ENCODE data around the gene CLP1.
"Not testable (repeated sequence)": the region's sequence is repeated elsewhere in the genome, so short reads cannot be mapped to it uniquely, and the experiment has no call there.

Gene CLP1

GRCh38 chr11:57641011-57641807 is 16.4 kb upstream of the CLP1 start:
- peak; percentile 17 for DNase-seq

DNA sequence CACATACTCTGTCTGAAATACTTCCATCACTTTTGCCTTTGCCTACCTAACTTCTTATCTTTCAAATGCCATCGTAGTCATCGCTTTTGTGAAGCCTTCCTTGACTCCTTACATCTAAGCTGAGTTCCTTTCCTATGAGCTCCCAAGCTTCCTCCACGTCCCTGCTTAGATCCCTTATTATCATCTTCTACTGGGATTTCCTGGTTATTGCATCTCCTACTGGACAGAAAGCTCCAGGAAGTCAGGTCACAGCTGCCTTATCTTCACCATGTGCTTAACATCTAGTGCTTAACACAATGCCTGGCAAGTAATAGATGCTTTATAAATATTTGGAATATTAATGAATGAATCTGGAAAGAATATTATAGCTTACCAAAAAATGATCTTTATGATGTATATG is 13.8 kb upstream of the CLP1 start:
- DNase-seq: no peak

GRCh38 chr11:57644748-57645688 is 12.5 kb upstream of the CLP1 start:
- DNase-seq: peak; percentile 47

DNA sequence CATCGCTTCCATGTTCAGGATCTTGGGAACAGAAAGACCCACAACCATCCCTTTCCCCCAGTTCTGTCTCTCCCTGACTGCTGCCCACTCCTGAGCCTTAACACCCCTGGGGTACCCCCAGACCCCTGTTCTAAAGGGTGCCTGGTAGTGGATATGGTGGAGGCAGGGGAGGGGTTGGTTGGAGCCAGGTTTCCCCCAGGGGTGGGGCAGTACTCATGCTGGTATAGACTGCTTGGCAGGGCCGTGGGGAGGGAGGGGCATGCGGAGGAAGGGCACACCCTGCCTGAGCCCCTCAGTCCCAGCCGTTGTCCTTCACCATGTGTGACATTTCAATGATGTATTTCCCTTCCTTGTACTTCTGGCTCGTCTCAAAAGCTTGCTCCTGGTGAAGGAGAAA is 11.9 kb upstream of the CLP1 start:
- no peak for DNase-seq

DNA sequence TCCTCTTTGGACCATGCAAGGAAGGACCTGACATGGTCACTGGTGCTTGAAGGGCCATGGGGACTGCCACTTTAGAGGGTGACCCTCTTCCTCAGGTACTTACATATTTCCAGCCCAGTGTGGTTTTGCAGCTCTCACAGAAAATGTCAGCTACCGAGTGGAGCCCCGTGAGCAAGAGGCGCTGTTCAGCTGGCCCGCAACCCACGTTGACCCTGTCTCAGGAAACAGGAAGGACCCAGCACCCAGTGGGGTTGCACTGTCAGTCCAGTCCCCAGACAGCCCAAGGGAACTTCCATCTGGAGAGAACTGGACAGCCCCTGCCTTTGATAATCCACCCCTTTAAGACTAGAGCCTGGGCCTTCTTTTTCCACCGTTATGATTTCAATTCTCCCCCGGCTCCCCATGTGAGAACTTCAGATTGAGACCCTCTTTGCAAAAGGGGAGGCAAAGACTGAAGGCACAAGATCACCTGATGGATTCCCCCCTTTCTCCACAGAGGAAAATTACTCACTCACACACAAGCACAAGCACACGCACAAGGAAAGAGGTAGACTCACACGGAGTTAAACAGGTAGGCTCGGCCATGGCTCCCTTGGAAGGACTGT is 11.3 kb upstream of the CLP1 start:
- no peak for DNase-seq

- no peak for DNase-seq
These were observed 10.7 kb upstream of the CLP1 start for GRCh38 chr11:57646799-57647303.

- no peak for DNase-seq
These were observed 10.2 kb upstream of the CLP1 start for GRCh38 chr11:57647372-57647771.

DNA sequence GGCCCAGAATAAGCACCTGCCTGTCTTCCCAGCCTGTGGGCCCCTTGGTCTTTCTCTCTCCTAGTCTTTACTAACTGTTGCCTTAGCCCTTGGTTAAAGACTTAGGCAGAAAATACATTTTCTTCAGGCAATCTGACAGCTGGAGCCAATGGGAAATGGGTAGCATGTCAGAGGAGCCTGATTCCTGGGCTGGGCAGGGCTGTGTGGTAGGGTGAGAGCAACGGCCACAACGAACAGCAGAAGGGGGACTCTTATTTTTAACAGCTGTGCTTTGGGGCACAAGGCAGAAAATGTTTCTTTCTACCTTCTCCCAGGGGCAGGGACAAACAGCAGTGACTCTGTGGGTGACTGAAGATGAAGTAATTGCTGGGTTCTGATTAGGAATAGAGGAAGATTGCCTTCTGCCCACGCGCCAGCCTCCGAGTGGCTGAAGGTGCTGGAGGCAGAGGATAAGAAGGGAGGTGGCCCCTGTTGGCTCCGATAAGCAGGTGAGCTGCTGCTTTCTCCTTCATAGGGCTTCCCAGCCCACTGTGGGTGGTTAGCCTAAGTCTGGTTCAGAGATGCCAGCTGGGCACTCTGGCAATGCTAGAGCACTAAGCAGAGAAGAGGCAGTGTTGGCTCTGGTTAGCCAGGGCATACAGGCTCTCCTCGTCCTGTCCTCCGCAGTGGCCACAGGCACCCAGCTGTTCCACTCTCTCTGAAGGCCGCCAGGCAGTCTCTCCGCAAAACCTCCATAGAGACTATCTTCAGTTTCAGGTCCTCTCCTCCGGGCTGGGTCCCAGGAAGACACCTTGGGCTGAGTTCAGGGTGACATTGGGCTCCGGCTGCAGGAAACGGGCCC is 9.4 kb upstream of the CLP1 start:
- DNase-seq: no peak

DNA sequence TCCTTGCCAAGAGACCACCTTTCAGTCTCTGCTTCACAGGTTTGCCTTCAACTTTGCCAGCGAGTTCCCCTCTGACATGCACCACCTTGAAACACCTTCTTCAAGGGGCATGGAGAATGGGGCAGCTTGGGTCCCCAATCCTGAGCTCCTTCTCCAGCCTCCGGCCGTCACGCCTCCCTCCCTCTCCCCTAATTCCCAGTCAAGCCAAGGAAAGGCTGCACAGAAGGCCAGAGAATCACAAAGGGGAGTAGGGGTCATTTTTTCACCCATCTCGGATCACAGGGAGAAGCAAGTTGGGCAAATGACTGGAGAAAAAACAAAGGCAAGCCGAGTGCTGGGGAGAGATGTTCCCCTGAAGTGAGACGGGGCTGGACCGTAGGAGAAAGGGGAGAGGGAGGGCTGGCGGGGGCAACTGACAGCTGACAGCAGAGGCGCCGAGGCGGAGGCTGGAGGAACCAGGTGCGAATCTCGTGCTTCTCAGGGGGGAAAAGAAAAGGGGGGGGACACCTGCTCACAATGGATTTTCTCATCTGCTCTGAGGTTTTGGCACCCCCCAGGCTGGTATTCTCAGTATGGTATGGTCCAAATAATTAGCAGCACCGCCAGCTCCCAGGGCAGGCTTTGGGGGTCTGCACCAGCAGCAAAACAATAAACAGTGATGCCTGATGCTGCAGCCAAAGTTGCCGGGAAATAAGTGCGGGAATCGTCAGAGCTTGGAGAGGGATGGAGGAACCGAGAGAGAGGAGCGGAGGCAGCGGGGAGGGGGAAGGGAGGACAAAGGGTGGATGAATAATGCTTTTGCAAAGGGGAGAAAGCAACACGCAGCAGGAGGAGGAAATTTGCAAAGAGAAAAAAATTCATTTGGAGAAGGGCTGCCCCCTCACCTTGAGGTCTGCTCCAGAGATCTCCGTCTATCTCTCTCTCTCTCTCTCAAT is 8.5 kb upstream of the CLP1 start:
- DNase-seq: no peak

- DNase-seq: no peak
These were observed 7.5 kb upstream of the CLP1 start, which contains the start of gene YPEL4 for GRCh38 chr11:57649826-57650738. TSS of gene YPEL4 (minus strand) at chr11:57649912. CDS start at chr11:57647107, 2,805 bp downstream.

GRCh38 chr11:57650739-57651090 is 6.8 kb upstream of the CLP1 start:
- no peak for DNase-seq

GRCh38 chr11:57651408-57651807 is 6.2 kb upstream of the CLP1 start:
- no peak for DNase-seq

- DNase-seq: not testable (repeated sequence)
These were observed 5.3 kb upstream of the CLP1 start for GRCh38 chr11:57652230-57652629.

GRCh38 chr11:57652662-57653061 is 4.9 kb upstream of the CLP1 start:
- no peak for DNase-seq

DNA sequence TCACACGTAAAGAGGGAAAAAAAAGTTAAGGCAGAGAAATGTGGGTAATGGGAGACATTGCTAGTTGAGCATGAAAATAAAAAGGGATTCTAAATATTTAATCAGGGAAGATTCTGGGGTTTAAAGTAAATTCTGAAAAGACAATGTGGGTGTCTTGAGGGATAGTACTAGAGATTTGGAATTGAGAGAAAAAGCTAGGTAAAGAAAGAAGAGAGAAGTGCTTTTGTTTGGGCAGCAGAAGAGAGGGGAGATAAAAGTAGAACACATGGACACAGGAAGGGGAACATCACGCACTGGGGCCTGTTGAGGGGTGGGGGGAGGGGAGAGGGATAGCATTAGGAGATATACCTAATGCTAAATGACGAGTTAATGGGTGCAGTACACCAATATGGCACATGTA is 4.4 kb upstream of the CLP1 start:
- no peak for DNase-seq

- DNase-seq: no peak
These were observed 723 bp upstream of the CLP1 start for GRCh38 chr11:57656885-57657193.

DNA sequence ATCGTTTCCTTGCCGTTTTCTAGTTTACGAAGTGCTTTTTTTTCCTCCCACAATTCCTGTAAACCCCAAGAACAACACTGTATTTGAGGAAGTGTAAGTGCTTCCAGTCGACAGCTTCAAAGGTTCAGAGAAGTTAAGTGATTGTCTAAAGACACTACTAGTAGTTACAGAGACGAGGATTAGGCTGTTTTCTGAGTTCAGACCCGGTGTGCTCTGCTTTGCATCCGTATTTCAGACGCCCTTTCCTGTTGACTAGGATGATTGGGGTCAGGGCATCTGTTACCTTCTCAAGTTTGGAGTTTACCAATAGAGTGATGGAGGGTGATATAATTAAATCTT is 430 bp downstream of the CLP1 start:
- DNase-seq: no peak

DNA sequence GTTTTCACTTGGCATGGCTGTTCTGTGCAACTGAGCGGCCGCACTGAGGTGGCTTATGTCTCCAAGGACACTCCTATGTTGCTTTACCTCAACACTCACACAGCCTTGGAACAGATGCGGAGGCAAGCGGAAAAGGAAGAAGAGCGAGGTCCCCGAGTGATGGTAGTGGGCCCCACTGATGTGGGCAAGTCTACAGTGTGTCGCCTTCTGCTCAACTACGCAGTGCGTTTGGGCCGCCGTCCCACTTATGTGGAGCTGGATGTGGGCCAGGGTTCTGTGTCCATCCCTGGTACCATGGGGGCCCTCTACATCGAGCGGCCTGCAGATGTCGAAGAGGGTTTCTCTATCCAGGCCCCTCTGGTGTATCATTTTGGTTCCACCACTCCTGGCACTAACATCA is 2.1 kb downstream of the CLP1 start:
- no peak for DNase-seq

DNA sequence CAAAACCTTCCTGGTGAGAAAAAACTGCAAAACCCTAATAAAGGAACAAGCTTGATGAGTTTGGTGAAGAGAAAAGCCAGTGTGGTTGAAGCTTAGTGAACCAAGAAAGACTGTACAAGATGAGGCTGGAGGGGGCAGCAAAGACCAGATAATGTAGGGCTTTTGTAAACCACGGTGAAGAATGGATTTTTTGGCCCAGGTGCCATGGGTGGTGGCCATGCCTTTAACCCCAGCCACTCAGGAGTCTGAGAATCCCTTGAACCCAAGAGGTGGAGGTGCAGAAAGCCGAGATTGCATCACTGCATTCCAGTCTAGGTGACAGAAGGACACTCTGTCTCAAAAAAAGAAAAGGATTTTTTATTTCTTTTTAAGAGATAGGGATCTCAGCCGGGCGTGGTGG is 5.3 kb downstream of the CLP1 start:
- no peak for DNase-seq

GRCh38 chr11:57663975-57664374 is 6.4 kb downstream of the CLP1 start:
- no peak for DNase-seq

All from NCI-H526 treated with DMSO at 0.1 percent for 48 hours (cell line).